K562 (cell line): ENCODE data around the gene CST9L. TPM values are rescaled to one million over a fixed set of nuclear protein-coding genes. Genes with fewer than 3 reads are reported as not detected.

Experiments used
- ATAC-seq: fragments of 200-7000 bp; cut with Tn5 transposase; 3 replicates; pipeline ENCODE4 v1.9.1; 2020; ENCODE audit warnings: moderate library complexity
- BruUV-seq: library from RNA; stranded (reverse); fragments of 400-500 nt; replicated peaks from 2 replicates; lab custom pipeline; 2021; lab: Mats Ljungman, UMichigan
- CTCF ChIA-PET: fragments of 300-600 bp; formaldehyde crosslinking; extraction: SDS; loops from one replicate; lab custom pipeline; 2021; ENCODE audit warnings: low intra/inter-chr PET ratio; lab: Yijun Ruan, JAX
- POLR2A ChIA-PET: fragments of 300-600, 350-650 bp; sonication (Branson Sonifier 250); formaldehyde crosslinking; extraction: SDS; loops from one replicate; lab custom pipeline; 2021; ENCODE audit warnings: antibody characterized with exemption, inconsistent platforms; lab: Yijun Ruan, JAX
- DNase-seq, 4 experiments: peaks; one replicate each; pipeline versions ENCODE4 v3.0.0 to v3.0.0-alpha.2; 2011 to 2018; ENCODE audit warnings: low spot score in 3 of 4, mixed read lengths in 3 of 4; ENCODE audit errors: extremely low read depth in 1 of 4
- FAIRE-seq: peaks from 2 replicates; lab custom pipeline; 2011; peaks lifted over from hg19 to GRCh38; lab: Jason Lieb, UNC
- H2AFZ ChIP-seq: 2 replicates; pipeline ENCODE4 v1.6.0; 2011; ENCODE audit warnings: low read depth, low read length, control low read depth, inconsistent platforms
- H3K27ac ChIP-seq: fragments of 200-600 bp; 3 replicates; pipeline ENCODE4 v1.8.0; 2011; ENCODE audit warnings: low read depth, mild to moderate bottlenecking, control low read depth, inconsistent platforms, low read length, moderate library complexity, mixed read lengths; ENCODE audit errors: extremely low read depth
- H3K27me3 ChIP-seq, 2 experiments: fragments of 300-600 bp in 1 of 2; 2 replicates in 1 of 2; 3 replicates in 1 of 2; pipeline versions ENCODE4 v1.6.0 to v1.8.0; 2011; ENCODE audit warnings: inconsistent platforms in 2 of 2, low read length in 2 of 2, mild to moderate bottlenecking in 1 of 2, mixed read lengths in 1 of 2, moderate library complexity in 1 of 2; ENCODE audit not compliant: control insufficient read depth in 2 of 2, insufficient read depth in 2 of 2
- H3K36me3 ChIP-seq: fragments of 300-600 bp; 3 replicates; pipeline ENCODE4 v1.8.0; 2011; ENCODE audit warnings: mild to moderate bottlenecking, low read length, inconsistent platforms; ENCODE audit not compliant: control insufficient read depth, insufficient read depth
- H3K4me1 ChIP-seq, 2 experiments: fragments of 200-600 bp in 1 of 2; replicated peaks in 1 of 2; 2 replicates in 1 of 2; 3 replicates in 1 of 2; pipeline versions ENCODE4 v1.5.1 to v1.8.0; 2011; ENCODE audit warnings: inconsistent platforms in 2 of 2, low read length in 2 of 2, mild to moderate bottlenecking in 1 of 2, mixed read lengths in 1 of 2, moderate library complexity in 1 of 2; ENCODE audit not compliant: control insufficient read depth in 2 of 2, insufficient read depth in 2 of 2
- H3K4me2 ChIP-seq: 2 replicates; pipeline ENCODE4 v1.6.1; 2011; ENCODE audit warnings: low read length, control low read depth, inconsistent platforms, mixed read lengths; ENCODE audit not compliant: insufficient read depth
- H3K4me3 ChIP-seq: fragments of 200-600 bp; sonication (generic), shearing (Covaris generic); 2 replicates; pipeline ENCODE4 v1.5.1; 2016; ENCODE audit warnings: control low read depth, inconsistent platforms
- H3K79me2 ChIP-seq: fragments of 200-600 bp; 3 replicates; pipeline ENCODE4 v1.8.0; 2011; ENCODE audit warnings: low read length, inconsistent platforms; ENCODE audit not compliant: control insufficient read depth, insufficient read depth
- H3K9ac ChIP-seq, 2 experiments: 2 replicates each; pipeline versions ENCODE4 v1.6.0 to v1.6.1; 2011; ENCODE audit warnings: low read depth in 2 of 2, low read length in 2 of 2, control low read depth in 1 of 2, inconsistent platforms in 1 of 2, mild to moderate bottlenecking in 1 of 2, mixed read lengths in 1 of 2; ENCODE audit not compliant: insufficient read depth in 1 of 2
- H3K9me1 ChIP-seq: one replicate; pipeline ENCODE4 v1.6.0; 2011; ENCODE audit warnings: inconsistent platforms, mild to moderate bottlenecking, low read length, moderate library complexity; ENCODE audit not compliant: control insufficient read depth, insufficient read depth
- H3K9me3 ChIP-seq: replicated peaks from 2 replicates; pipeline ENCODE4 v1.5.1; 2011; ENCODE audit warnings: low read depth, low read length, inconsistent platforms; ENCODE audit not compliant: control insufficient read depth, insufficient read depth
- H4K20me1 ChIP-seq: replicated peaks from 2 replicates; pipeline ENCODE4 v1.6.1; 2011; ENCODE audit warnings: low read length, inconsistent platforms, mixed read lengths; ENCODE audit not compliant: control insufficient read depth, insufficient read depth
- CEBPG ChIP-seq, 3 experiments: fragments of 200-800 bp in 1 of 3; sonication (Bioruptor generic) in 1 of 3; sonication (generic) in 1 of 3; formaldehyde crosslinking in 1 of 3; IDR thresholded peaks in 2 of 3; conservative IDR thresholded peaks in 1 of 3; 2 replicates each; pipeline versions ENCODE4 v1.6.1 to v1.8.0; 2016 to 2022; ENCODE audit warnings: missing compliant biosample characterization in 2 of 3, missing genetic modification characterization in 2 of 3, mild to moderate bottlenecking in 1 of 3, missing genetic modification reagents in 1 of 3
- SIRT6 ChIP-seq: IDR thresholded peaks from one replicate; pipeline ENCODE4 v1.6.1; 2012; ENCODE audit warnings: low read depth, mild to moderate bottlenecking, control low read depth, inconsistent platforms, low read length, moderate library complexity
- STAG1 ChIP-seq: sonication (generic); formaldehyde crosslinking; IDR thresholded peaks from 2 replicates; pipeline ENCODE4 v1.5.0; 2020; ENCODE audit warnings: missing genetic modification reagents, borderline replicate concordance
- ZBTB2 ChIP-seq: fragments of 450-650 bp; IDR thresholded peaks from 2 replicates; pipeline ENCODE4 v1.6.1; 2016; ENCODE audit warnings: antibody characterized with exemption
- WGBS: fragments of 100-300 bp; shearing (Covaris generic); methylation state at CpG from one replicate; pipeline ENCODE4 v1.1.6; 2016; ENCODE audit warnings: low coverage, mixed read lengths; ENCODE audit not compliant: insufficient coverage; ENCODE audit errors: missing lambda C conversion rate; 5-methylcytosine and 5-hydroxymethylcytosine counted together
- in situ Hi-C: fragments of 300-500 bp; cut with MboI; formaldehyde crosslinking; loops from 4 replicates; pipeline ENCODE4 v1.15.0; 2018; ENCODE audit warnings: inconsistent platforms, mixed read lengths
- intact Hi-C: fragments of 100-400 bp; cut with micrococcal nuclease; formaldehyde crosslinking; loops from 2 replicates; pipeline ENCODE4 v1.14.2; 2022
- polyA plus RNA-seq, 8 experiments: library from polyadenylated mRNA; depleted of rRNA in 4 of 8; stranded (reverse) in 5 of 8; unstranded in 3 of 8; fragments of >200 nt; fragmentation: Nextera tagmentation in 2 of 8; fragmentation: Illumina TruSeq in 1 of 8; extraction: Ambion mirVana in 2 of 8; extraction: Trizol in 1 of 8; gene quantifications; 2 replicates each; pipeline versions ENCODE4 v1.2.1 to v1.2.3, GENCODE V29; 2011 to 2014; ENCODE audit warnings: inconsistent platforms in 1 of 8, missing spikeins in 1 of 8
- total RNA-seq, 7 experiments: library from RNA; depleted of rRNA in 6 of 7; stranded (reverse); fragments of >200 nt in 6 of 7; fragmentation: Illumina TruSeq in 2 of 7; extraction: Trizol in 2 of 7; gene quantifications; 2 replicates each; pipeline versions ENCODE4 v1.2.1 to v1.2.3, GENCODE V29; 2011 to 2021; ENCODE audit warnings: low replicate concordance in 1 of 7

Gene CST9L
- total and polyA plus RNA-seq, 9 of the 15 experiments (the other 6 are each of a cell fraction or from before 2014, with no cell fraction given) = not detected

GRCh38 chr20:23596579-23597250 lies 28.4 kb upstream of the CST9L start:
- Histone ChIP-seq H3K9ac (no peak overlapping the region), H3K4me2 (no peak overlapping the region), H3K4me1 (no peaks in the 10 kb centered on the region), H3K27me3 (no peaks in the 10 kb centered on the region; a peak in 1 of 5 replicates), H3K9me1 (no peaks in the 10 kb centered on the region), H3K9me3 (no peaks in the 10 kb centered on the region), H3K4me3 (no peak overlapping the region), H3K36me3 (no peaks in the 10 kb centered on the region), H4K20me1 (no peaks in the 10 kb centered on the region), H2AFZ (no peak overlapping the region), H3K27ac (no peak overlapping the region), H3K79me2 (no peaks in the 10 kb centered on the region)
- FAIRE-seq (no peak), ATAC-seq (no peak), DNase-seq (no peak)
- POLR2A ChIA-PET = no interaction called here
- BruUV-seq = no TSS peak
- TF ChIP-seq CEBPG (CRISPR knock-in tag; IDR thresholded peaks at IDR 0.05) (no peak), CEBPG (tag; conservative IDR thresholded peaks at IDR 0.05 in 1 of 2, IDR thresholded peaks at IDR 0.05 in 1 of 2) (0 out of 4 replicates have a peak, but pooled peaks of 1 of the 2 experiments have one; percentile 38), ZBTB2 (no peak), SIRT6 (no peak), STAG1 (CRISPR knock-in tag) (no peak)
- WGBS = 0% methylated on average over 2 of the region's 2 CpGs
- in situ Hi-C loops = no loop called here
- intact Hi-C loops = no loop called here
- CTCF ChIA-PET = no interaction called here
